ENCODE results near the gene EMP1. TPM values are rescaled to one million over a fixed set of nuclear protein-coding genes. Genes with fewer than 3 reads are reported as not detected.

The EMP1 gene
- total RNA-seq, 1 donor from 2014 or later: 163 TPM

- Mint-ChIP-seq H3K36me3 (ENCODE audit: unreplicated experiment) (no peaks in the 10 kb centered on the region), H3K27ac (ENCODE audit: unreplicated experiment) (no peak overlapping the region), H3K9me3 (ENCODE audit: unreplicated experiment) (no peaks in the 10 kb centered on the region), H3K4me1 (ENCODE audit: unreplicated experiment) (peaks cover 63% of the 10 kb centered on the region), H3K4me3 (ENCODE audit: unreplicated experiment) (no peak overlapping the region), H3K27me3 (ENCODE audit: unreplicated experiment) (no peaks in the 10 kb centered on the region)
- no peak for DNase-seq (ENCODE audit: extremely low spot score, unreplicated experiment)
- no peak for TF ChIP-seq CTCF (IDR thresholded peaks at IDR 0.05)
These were observed 2.9 kb upstream of the EMP1 start for GRCh38 chr12:13193505-13194231.

- Mint-ChIP-seq H3K27me3 (ENCODE audit: unreplicated experiment) (no peaks in the 10 kb centered on the region), H3K36me3 (ENCODE audit: unreplicated experiment) (no peaks in the 10 kb centered on the region), H3K27ac (ENCODE audit: unreplicated experiment) (no peak overlapping the region), H3K4me3 (ENCODE audit: unreplicated experiment) (no peak overlapping the region), H3K4me1 (ENCODE audit: unreplicated experiment) (peaks cover 66% of the 10 kb centered on the region), H3K9me3 (ENCODE audit: unreplicated experiment) (no peaks in the 10 kb centered on the region)
- no peak for DNase-seq (ENCODE audit: extremely low spot score, unreplicated experiment)
- no peak for TF ChIP-seq CTCF (IDR thresholded peaks at IDR 0.05)
These were observed 2.0 kb upstream of the EMP1 start for GRCh38 chr12:13194401-13195110.

GRCh38 chr12:13195250-13195649, 1.3 kb upstream of the EMP1 start:
- Mint-ChIP-seq H3K27me3 (ENCODE audit: unreplicated experiment) (no peaks in the 10 kb centered on the region), H3K36me3 (ENCODE audit: unreplicated experiment) (no peaks in the 10 kb centered on the region), H3K27ac (ENCODE audit: unreplicated experiment) (peak overlapping the region; percentile 95), H3K9me3 (ENCODE audit: unreplicated experiment) (no peaks in the 10 kb centered on the region), H3K4me1 (ENCODE audit: unreplicated experiment) (peaks cover 69% of the 10 kb centered on the region), H3K4me3 (ENCODE audit: unreplicated experiment) (no peak overlapping the region)
- no peak for DNase-seq (ENCODE audit: extremely low spot score, unreplicated experiment)
- no peak for TF ChIP-seq CTCF (IDR thresholded peaks at IDR 0.05)

- H3K27ac Mint-ChIP-seq (ENCODE audit: unreplicated experiment): peak overlapping the region; percentile 95
- H3K4me1 Mint-ChIP-seq (ENCODE audit: unreplicated experiment): peaks cover 71% of the 10 kb centered on the region
- no peaks in the 10 kb centered on the region for H3K9me3 Mint-ChIP-seq (ENCODE audit: unreplicated experiment)
- H3K27me3 Mint-ChIP-seq (ENCODE audit: unreplicated experiment): no peaks in the 10 kb centered on the region
- no peak for TF ChIP-seq CTCF (IDR thresholded peaks at IDR 0.05)
- no peak for DNase-seq (ENCODE audit: extremely low spot score, unreplicated experiment)
- H3K36me3 Mint-ChIP-seq (ENCODE audit: unreplicated experiment): no peaks in the 10 kb centered on the region
- no peak overlapping the region for H3K4me3 Mint-ChIP-seq (ENCODE audit: unreplicated experiment)
These were observed 769 bp upstream of the EMP1 start for GRCh38 chr12:13195785-13196129.

GRCh38 chr12:13197032-13197431, 506 bp downstream of the EMP1 start:
- TF ChIP-seq CTCF (IDR thresholded peaks at IDR 0.05): no peak
- DNase-seq (ENCODE audit: extremely low spot score, unreplicated experiment): no peak
- Mint-ChIP-seq H3K27me3 (ENCODE audit: unreplicated experiment) (no peaks in the 10 kb centered on the region), H3K9me3 (ENCODE audit: unreplicated experiment) (no peaks in the 10 kb centered on the region), H3K36me3 (ENCODE audit: unreplicated experiment) (peaks cover 2% of the 10 kb centered on the region), H3K4me1 (ENCODE audit: unreplicated experiment) (peaks cover 76% of the 10 kb centered on the region), H3K27ac (ENCODE audit: unreplicated experiment) (peak overlapping the region; percentile 95), H3K4me3 (ENCODE audit: unreplicated experiment) (peak overlapping the region; percentile 84)

All from osteocyte (in vitro differentiated cells).